SU-DHL-6 (cell line): ENCODE data around the gene ANTXRL.

Source experiments
- CTCF ChIP-seq: fragments of 200-600 bp; sonication (generic); IDR thresholded peaks from one replicate; pipeline ENCODE4 v1.5.1; 2017; ENCODE audit warnings: antibody characterized with exemption, mild to moderate bottlenecking, low read length, moderate library complexity; ENCODE audit not compliant: insufficient read depth, poor library complexity, severe bottlenecking
- EZH2phosphoT487 ChIP-seq: fragments of 200-600 bp; sonication (generic), shearing (Covaris generic); conservative IDR thresholded peaks from 2 replicates; pipeline ENCODE4 v1.6.1; 2018; ENCODE audit warnings: mild to moderate bottlenecking, antibody characterized with exemption, low read length, moderate library complexity, mixed read lengths

GRCh38 chr10:46312953-46313352 is 26.2 kb downstream of the ANTXRL start:
- TF ChIP-seq CTCF (no peak), EZH2phosphoT487 (no peak)
